Esophagus squamous epithelium (tissue), 5 donors: ENCODE measurements around the gene INAFM1. TPM values are rescaled to one million over a fixed set of nuclear protein-coding genes. Genes with fewer than 3 reads are reported as not detected.
A peak's percentile ranks its signal among the peaks of the same experiment; 100 is the strongest.

Source experiments
- DNase-seq: peaks from one replicate; lab custom pipeline; 2025; lab: John Stamatoyannopoulos, UW
- H3K27ac ChIP-seq, 4 donors: fragments of 200-600 bp; sonication (generic); one replicate each; pipeline ENCODE4 v1.5.1; 2016 to 2019; ENCODE audit warnings: mild to moderate bottlenecking in 1 of 4
- H3K27me3 ChIP-seq, 4 donors: fragments of 200-600 bp; sonication (generic); 1 replicate in 3 of 4; 2 replicates in 1 of 4; pipeline versions ENCODE4 v1.5.1 to v1.6.0; 2017 to 2021; ENCODE audit warnings: antibody characterized with exemption in 1 of 4
- H3K36me3 ChIP-seq, 3 donors: fragments of 200-600 bp; sonication (generic); one replicate each; pipeline ENCODE4 v1.5.1; 2016 to 2019
- H3K4me1 ChIP-seq, 3 donors: fragments of 200-600 bp; sonication (generic); one replicate each; pipeline ENCODE4 v1.5.1; 2017 to 2019
- H3K4me3 ChIP-seq, 4 donors: fragments of 200-600 bp; sonication (generic); 1 replicate in 3 of 4; 2 replicates in 1 of 4; pipeline ENCODE4 v1.5.1; 2016 to 2019; ENCODE audit warnings: mild to moderate bottlenecking in 2 of 4, moderate library complexity in 1 of 4
- H3K9me3 ChIP-seq, 3 donors: fragments of 200-600 bp; sonication (generic); one replicate each; pipeline ENCODE4 v1.5.1; 2016 to 2019
- POLR2A ChIP-seq, 4 donors: fragments of 450-650 bp; IDR thresholded peaks; one replicate each; pipeline ENCODE4 v1.6.1; 2017; ENCODE audit warnings: antibody characterized with exemption in 4 of 4, mild to moderate bottlenecking in 4 of 4, moderate library complexity in 3 of 4
- WGBS, 2 donors: methylation state at CpG; one replicate each; pipeline ENCODE4 v1.1.5; 2018; 5-methylcytosine and 5-hydroxymethylcytosine counted together
- intact Hi-C: fragments of 100-400 bp; cut with DNase I; formaldehyde crosslinking; loops from one replicate; pipeline ENCODE4 v1.15.0; 2022
- small RNA-seq, 4 donors: library from RNA; depleted of rRNA; stranded (forward); fragments of <200 nt; gene quantifications; one replicate each; pipeline ENCODE3, GENCODE V24; 2016
- total RNA-seq, 4 donors: library from RNA; depleted of rRNA; stranded (reverse); fragments of >200 nt; gene quantifications; one replicate each; pipeline ENCODE4 v1.1.0, GENCODE V29; 2016
- TF ChIP-seq, protein P1 (sequence below), 6 experiments: fragments of 450-650 bp in 4 of 6; fragments of 200-600 bp in 2 of 6; sonication (generic) in 2 of 6; IDR thresholded peaks; one replicate each; pipeline ENCODE4 v1.5.1; 2016 to 2019; ENCODE audit warnings: antibody characterized with exemption in 6 of 6, mild to moderate bottlenecking in 4 of 6, moderate library complexity in 4 of 6
- donor health status: DM: yes; HTN: yes; CAD: no.

INAFM1 gene
- total RNA-seq, 4 donors from 2014 or later, result 1.4 to 8.2 (median 3.5) TPM

DNA sequence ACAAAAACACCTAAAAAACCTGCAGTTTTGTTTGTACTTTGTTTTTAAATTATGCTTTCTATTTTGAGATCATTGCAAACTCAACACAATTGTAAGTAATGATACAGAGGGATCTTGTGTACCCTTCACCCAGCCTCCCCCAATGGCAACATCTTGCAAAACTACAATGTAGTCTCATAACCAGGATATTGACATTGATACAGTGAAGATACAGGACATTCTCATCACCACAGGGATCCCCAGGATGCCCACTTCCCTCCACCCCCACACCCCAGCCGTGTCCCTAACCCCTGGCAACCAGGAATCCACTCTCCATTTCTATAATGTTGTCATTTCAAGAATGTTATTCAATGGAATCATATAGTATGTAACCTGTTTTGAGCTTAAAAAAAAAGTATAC is 46.9 kb downstream of the INAFM1 start:
- intact Hi-C loops, result no loop called here
- 43 to 85% methylated on average over 1 of the region's 1 CpG for WGBS, 2 donors
- H3K27me3 ChIP-seq, result peaks cover 0 to 62% (median 0%) of the 10 kb centered on the region in 4 donors

DNA sequence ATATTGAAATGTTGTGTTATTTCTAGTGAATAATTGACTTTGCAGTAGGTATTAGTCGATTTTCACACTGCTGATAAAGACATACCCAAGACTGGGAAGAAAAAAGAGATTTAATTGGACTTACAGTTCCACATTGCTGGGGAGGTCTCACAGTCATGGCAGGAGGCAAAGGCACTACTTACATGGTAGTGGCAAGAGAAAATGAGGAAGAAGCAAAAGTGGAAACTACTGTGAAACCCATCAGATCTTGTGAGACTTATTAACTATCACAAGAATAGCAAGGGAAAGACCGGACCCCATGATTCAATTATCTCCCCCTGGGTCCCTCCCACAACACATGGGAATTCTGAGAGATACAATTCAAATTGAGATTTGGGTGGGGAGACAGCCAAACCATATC is 47.4 kb downstream of the INAFM1 start:
- Histone ChIP-seq H3K4me1 (no peaks in the 10 kb centered on the region), H3K27ac (no peak overlapping the region), H3K36me3 (no peaks in the 10 kb centered on the region), H3K4me3 (no peak overlapping the region), H3K9me3 (no peaks in the 10 kb centered on the region), H3K27me3 (peaks cover 0 to 58% (median 0%) of the 10 kb centered on the region in 4 donors)
- TF ChIP-seq POLR2A (IDR thresholded peaks at IDR 0.05), result peak in 1 of 4 donors; percentile 6
- TF ChIP-seq, protein P1, sequence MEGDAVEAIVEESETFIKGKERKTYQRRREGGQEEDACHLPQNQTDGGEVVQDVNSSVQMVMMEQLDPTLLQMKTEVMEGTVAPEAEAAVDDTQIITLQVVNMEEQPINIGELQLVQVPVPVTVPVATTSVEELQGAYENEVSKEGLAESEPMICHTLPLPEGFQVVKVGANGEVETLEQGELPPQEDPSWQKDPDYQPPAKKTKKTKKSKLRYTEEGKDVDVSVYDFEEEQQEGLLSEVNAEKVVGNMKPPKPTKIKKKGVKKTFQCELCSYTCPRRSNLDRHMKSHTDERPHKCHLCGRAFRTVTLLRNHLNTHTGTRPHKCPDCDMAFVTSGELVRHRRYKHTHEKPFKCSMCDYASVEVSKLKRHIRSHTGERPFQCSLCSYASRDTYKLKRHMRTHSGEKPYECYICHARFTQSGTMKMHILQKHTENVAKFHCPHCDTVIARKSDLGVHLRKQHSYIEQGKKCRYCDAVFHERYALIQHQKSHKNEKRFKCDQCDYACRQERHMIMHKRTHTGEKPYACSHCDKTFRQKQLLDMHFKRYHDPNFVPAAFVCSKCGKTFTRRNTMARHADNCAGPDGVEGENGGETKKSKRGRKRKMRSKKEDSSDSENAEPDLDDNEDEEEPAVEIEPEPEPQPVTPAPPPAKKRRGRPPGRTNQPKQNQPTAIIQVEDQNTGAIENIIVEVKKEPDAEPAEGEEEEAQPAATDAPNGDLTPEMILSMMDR (IDR thresholded peaks at IDR 0.05), result no peak
- 59 to 66% methylated on average over 2 of the region's 2 CpGs for WGBS, 2 donors
- intact Hi-C loops, result no loop called here
- DNase-seq, result no peak

More for the DNA sequence above, 46.9 kb downstream of the INAFM1 start:
- Histone ChIP-seq H3K27ac (no peak overlapping the region), H3K4me3 (no peak overlapping the region), H3K9me3 (no peaks in the 10 kb centered on the region), H3K36me3 (no peaks in the 10 kb centered on the region), H3K4me1 (no peaks in the 10 kb centered on the region)
- TF ChIP-seq, protein P1 (IDR thresholded peaks at IDR 0.05), result no peak
- TF ChIP-seq POLR2A (IDR thresholded peaks at IDR 0.05), result no peak
- DNase-seq, result no peak

DNA sequence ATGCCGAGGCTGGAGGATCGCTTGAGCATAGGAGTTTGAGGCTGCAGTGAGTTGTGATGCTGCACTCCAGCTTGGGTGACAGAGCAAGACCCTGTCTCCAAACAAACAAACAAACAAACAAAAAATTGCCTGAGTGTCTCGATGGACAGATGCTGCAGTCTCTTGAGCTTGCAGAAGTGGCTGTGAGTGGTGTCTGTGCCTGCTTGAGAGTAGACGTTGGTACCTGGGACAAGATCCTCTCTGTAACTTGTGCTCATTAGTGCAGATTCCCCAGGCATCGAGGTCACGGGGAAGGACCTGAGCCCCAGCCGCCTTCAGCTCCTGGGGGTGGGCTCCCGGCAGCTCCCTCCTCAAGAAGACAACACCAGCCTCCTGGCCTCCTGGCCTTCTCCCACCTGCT is 48.7 kb downstream of the INAFM1 start:
- Histone ChIP-seq H3K4me3 (no peak overlapping the region), H3K27me3 (peaks cover 0 to 53% (median 0%) of the 10 kb centered on the region in 4 donors), H3K36me3 (no peaks in the 10 kb centered on the region), H3K27ac (peak overlapping the region in 1 of 4 donors; percentile 48), H3K4me1 (no peaks in the 10 kb centered on the region), H3K9me3 (no peaks in the 10 kb centered on the region)
- DNase-seq, result no peak
- no peak for TF ChIP-seq POLR2A (IDR thresholded peaks at IDR 0.05)
- TF ChIP-seq, protein P1 (IDR thresholded peaks at IDR 0.05), result no peak
- intact Hi-C loops, result no loop called here
- WGBS, 2 donors, result 63 to 67% methylated on average over 5 to 8 of the region's 8 CpGs

DNA sequence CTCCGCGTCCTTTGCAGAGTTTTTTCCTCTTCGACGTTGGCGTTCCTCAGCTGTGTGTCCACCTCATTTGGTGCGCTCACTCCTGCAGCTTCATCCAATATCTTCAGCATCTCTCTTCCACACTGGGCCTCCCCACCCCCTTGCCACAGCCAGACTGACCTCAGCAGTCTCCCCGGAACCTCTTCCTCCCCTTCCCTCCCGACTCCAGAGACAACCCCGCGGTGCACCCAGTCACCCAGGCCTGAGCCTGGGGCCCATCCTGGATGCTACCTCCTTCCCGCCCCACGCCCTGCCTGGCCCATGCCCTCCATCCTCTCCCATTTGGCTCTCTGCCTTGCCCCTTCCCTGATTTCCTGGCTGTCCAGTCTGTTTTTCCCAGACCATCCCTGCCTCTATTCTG is 49.2 kb downstream of the INAFM1 start:
- no peaks in the 10 kb centered on the region for H3K9me3 ChIP-seq
- peak overlapping the region in 3 of 4 donors; percentile 34 to 64 (median 48) for H3K27ac ChIP-seq
- H3K27me3 ChIP-seq, result peaks cover 0 to 49% (median 0%) of the 10 kb centered on the region in 4 donors
- no peaks in the 10 kb centered on the region for H3K4me1 ChIP-seq
- H3K36me3 ChIP-seq, result no peaks in the 10 kb centered on the region
- TF ChIP-seq, protein P1 (IDR thresholded peaks at IDR 0.05), result no peak
- TF ChIP-seq POLR2A (IDR thresholded peaks at IDR 0.05), result no peak
- WGBS, 2 donors, result 77 to 79% methylated on average over 12 of the region's 12 CpGs
- no peak overlapping the region for H3K4me3 ChIP-seq
- no peak for DNase-seq
- intact Hi-C loops, result no loop called here

DNA sequence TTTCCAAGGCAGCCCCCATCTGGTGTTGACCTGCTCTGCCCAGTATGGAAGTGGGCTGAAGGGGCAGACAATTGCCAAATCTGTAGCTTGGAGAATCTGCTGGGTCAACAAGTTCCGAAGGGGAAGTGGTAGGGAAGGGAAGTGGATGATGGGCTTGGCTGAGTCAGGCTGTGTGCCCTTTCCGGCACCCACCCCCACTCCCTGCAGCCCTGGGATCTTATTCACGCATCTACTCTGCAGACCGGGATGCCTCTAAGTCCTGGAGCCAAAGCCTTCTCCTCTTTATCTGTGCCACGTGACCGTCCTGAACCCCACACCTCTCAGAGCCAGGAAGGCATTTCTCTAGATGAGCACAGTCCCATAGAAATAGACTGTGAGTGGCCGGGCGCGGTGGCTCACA is 49.8 kb downstream of the INAFM1 start:
- H3K9me3 ChIP-seq, result no peaks in the 10 kb centered on the region
- no peak overlapping the region for H3K4me3 ChIP-seq
- H3K4me1 ChIP-seq, result no peaks in the 10 kb centered on the region
- H3K27me3 ChIP-seq, result peaks cover 0 to 50% (median 0%) of the 10 kb centered on the region in 4 donors
- H3K36me3 ChIP-seq, result no peaks in the 10 kb centered on the region
- TF ChIP-seq, protein P1 (IDR thresholded peaks at IDR 0.05), result no peak
- TF ChIP-seq POLR2A (IDR thresholded peaks at IDR 0.05), result peak in 1 of 4 donors; percentile 20
- DNase-seq, result no peak
- 30 to 41% methylated on average over 4 to 6 of the region's 9 CpGs for WGBS, 2 donors
- peak overlapping the region in 3 of 4 donors; percentile 34 to 64 (median 48) for H3K27ac ChIP-seq
- intact Hi-C loops, result no loop called here

Small RNAs within 50 kb of the gene (small RNA-seq; reads per million reads assigned to genes)
- gene MIR3190, result 0 reads per million in 4 donors

Other genes with a start within 250 kb of the INAFM1 start
- gene TMEM160, start 226.3 kb upstream of the INAFM1 start, total RNA-seq, result 10 to 100 TPM; 24.8 to 51.4 (median 38.6) TPM
- gene ZC3H4, start 161.1 kb upstream of the INAFM1 start, total RNA-seq, result 10 to 100 TPM; 16.4 to 26.2 (median 20.1) TPM
- gene SAE1, start 144.1 kb upstream of the INAFM1 start, total RNA-seq, result 10 to 100 TPM; 31.8 to 73.5 (median 62.1) TPM
- gene BBC3, start 43.7 kb upstream of the INAFM1 start, total RNA-seq, result 1 to 10 TPM in 3 of 4 donors, under 1 TPM in 1; 0.48 to 3.2 (median 2.6) TPM
- 10 to 100 TPM in 2 of 4 donors, 1 to 10 TPM in 2; 6.6 to 16.8 (median 10.5) TPM for gene CCDC9, start 18.4 kb upstream of the INAFM1 start, total RNA-seq
- 1 to 10 TPM in 3 of 4 donors, under 1 TPM in 1; 0.87 to 3.2 (median 2.3) TPM for gene C5AR1, start 35.0 kb downstream of the INAFM1 start, total RNA-seq
- 1 to 10 TPM in 1 of 4 donors, under 1 TPM in 3; 0.21 to 1.3 (median 0.63) TPM for gene C5AR2, start 57.3 kb downstream of the INAFM1 start, total RNA-seq
- 10 to 100 TPM; 10.7 to 20.8 (median 17.7) TPM for gene DHX34, start 74.4 kb downstream of the INAFM1 start, total RNA-seq
- gene MEIS3, start 144.6 kb downstream of the INAFM1 start, total RNA-seq, result 10 to 100 TPM in 1 of 4 donors, 1 to 10 TPM in 3; 1.0 to 13.5 (median 3.9) TPM
- gene SLC8A2, start 197.0 kb downstream of the INAFM1 start, total RNA-seq, result 1 to 10 TPM in 2 of 4 donors, under 1 TPM in 1, not detected in 1; 0.08 to 5.0 (median 3.6) TPM
- 1 to 10 TPM; 5.6 to 9.4 (median 8.4) TPM for gene KPTN, start 209.3 kb downstream of the INAFM1 start, total RNA-seq
- gene NAPA, start 240.2 kb downstream of the INAFM1 start, total RNA-seq, result 100 to 1,000 TPM; 106 to 178 (median 125) TPM